ENCODE measurements around the gene IGF1.

IGF1 gene

GRCh38 chr12:102376181-102376747 is 104.1 kb downstream of the IGF1 start:
- no peak for DNase-seq (ENCODE audit: low spot score)
- H3K9me3 ChIP-seq (ENCODE audit: severe bottlenecking): no peaks in the 10 kb centered on the region
- no peaks in the 10 kb centered on the region for H3K4me1 ChIP-seq (ENCODE audit: insufficient read depth, poor library complexity, severe bottlenecking)
- H3K36me3 ChIP-seq (ENCODE audit: low read depth): no peaks in the 10 kb centered on the region
- H3K27ac ChIP-seq (ENCODE audit: poor library complexity, severe bottlenecking): no peak overlapping the region
- no peak overlapping the region for H3K4me3 ChIP-seq (ENCODE audit: severe bottlenecking)
- H3K27me3 ChIP-seq (ENCODE audit: insufficient read depth, poor library complexity, severe bottlenecking): no peaks in the 10 kb centered on the region
- TF ChIP-seq, protein P1, sequence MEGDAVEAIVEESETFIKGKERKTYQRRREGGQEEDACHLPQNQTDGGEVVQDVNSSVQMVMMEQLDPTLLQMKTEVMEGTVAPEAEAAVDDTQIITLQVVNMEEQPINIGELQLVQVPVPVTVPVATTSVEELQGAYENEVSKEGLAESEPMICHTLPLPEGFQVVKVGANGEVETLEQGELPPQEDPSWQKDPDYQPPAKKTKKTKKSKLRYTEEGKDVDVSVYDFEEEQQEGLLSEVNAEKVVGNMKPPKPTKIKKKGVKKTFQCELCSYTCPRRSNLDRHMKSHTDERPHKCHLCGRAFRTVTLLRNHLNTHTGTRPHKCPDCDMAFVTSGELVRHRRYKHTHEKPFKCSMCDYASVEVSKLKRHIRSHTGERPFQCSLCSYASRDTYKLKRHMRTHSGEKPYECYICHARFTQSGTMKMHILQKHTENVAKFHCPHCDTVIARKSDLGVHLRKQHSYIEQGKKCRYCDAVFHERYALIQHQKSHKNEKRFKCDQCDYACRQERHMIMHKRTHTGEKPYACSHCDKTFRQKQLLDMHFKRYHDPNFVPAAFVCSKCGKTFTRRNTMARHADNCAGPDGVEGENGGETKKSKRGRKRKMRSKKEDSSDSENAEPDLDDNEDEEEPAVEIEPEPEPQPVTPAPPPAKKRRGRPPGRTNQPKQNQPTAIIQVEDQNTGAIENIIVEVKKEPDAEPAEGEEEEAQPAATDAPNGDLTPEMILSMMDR (IDR thresholded peaks at IDR 0.05; ENCODE audit: poor library complexity, severe bottlenecking): no peak
- no peak for ATAC-seq (ENCODE audit: low read depth)

- no peaks in the 10 kb centered on the region for H3K27me3 ChIP-seq (ENCODE audit: insufficient read depth, poor library complexity, severe bottlenecking)
- no peak overlapping the region for H3K27ac ChIP-seq (ENCODE audit: poor library complexity, severe bottlenecking)
Measured at GRCh38 chr12:102374190-102374589, 106.2 kb downstream of the IGF1 start.

DNA sequence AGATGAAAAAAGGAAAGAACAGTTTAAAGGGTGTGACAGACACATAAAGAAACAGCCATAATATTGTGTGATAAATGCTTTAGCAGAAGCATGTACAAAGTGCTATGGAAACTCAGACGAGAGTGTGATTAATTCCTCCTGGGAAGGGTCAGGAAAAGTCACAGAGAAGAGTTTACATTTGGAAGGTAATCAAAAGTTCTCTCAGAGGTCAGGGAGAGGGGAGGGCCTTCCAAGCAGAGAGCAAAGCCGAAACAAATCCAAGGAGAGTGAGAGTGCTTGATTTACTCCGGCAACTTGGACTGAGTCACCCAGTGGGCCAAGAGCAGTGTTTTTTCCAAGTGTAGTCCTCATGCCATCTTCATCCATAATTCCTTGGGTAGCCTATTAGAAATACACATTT is 108.3 kb downstream of the IGF1 start:
- no peaks in the 10 kb centered on the region for H3K9me3 ChIP-seq (ENCODE audit: severe bottlenecking)
- H3K36me3 ChIP-seq (ENCODE audit: low read depth): no peaks in the 10 kb centered on the region
- H3K4me3 ChIP-seq (ENCODE audit: severe bottlenecking): no peak overlapping the region
- no peak for ATAC-seq (ENCODE audit: low read depth)
- TF ChIP-seq, protein P1 (IDR thresholded peaks at IDR 0.05; ENCODE audit: poor library complexity, severe bottlenecking): no peak
- DNase-seq (ENCODE audit: low spot score): no peak
- no peak overlapping the region for H3K27ac ChIP-seq (ENCODE audit: poor library complexity, severe bottlenecking)
- H3K27me3 ChIP-seq (ENCODE audit: insufficient read depth, poor library complexity, severe bottlenecking): no peaks in the 10 kb centered on the region
- H3K4me1 ChIP-seq (ENCODE audit: insufficient read depth, poor library complexity, severe bottlenecking): no peaks in the 10 kb centered on the region

More at GRCh38 chr12:102374190-102374589, 106.2 kb downstream of the IGF1 start:
- TF ChIP-seq, protein P1 (IDR thresholded peaks at IDR 0.05; ENCODE audit: poor library complexity, severe bottlenecking): no peak
- H3K4me1 ChIP-seq (ENCODE audit: insufficient read depth, poor library complexity, severe bottlenecking): no peaks in the 10 kb centered on the region
- no peaks in the 10 kb centered on the region for H3K36me3 ChIP-seq (ENCODE audit: low read depth)
- no peaks in the 10 kb centered on the region for H3K9me3 ChIP-seq (ENCODE audit: severe bottlenecking)
- H3K4me3 ChIP-seq (ENCODE audit: severe bottlenecking): no peak overlapping the region
- ATAC-seq (ENCODE audit: low read depth) (no peak), DNase-seq (ENCODE audit: low spot score) (no peak)

GRCh38 chr12:102371165-102371564 is 109.2 kb downstream of the IGF1 start:
- Histone ChIP-seq H3K9me3 (ENCODE audit: severe bottlenecking) (no peaks in the 10 kb centered on the region), H3K36me3 (ENCODE audit: low read depth) (no peaks in the 10 kb centered on the region), H3K4me3 (ENCODE audit: severe bottlenecking) (no peak overlapping the region), H3K4me1 (ENCODE audit: insufficient read depth, poor library complexity, severe bottlenecking) (no peaks in the 10 kb centered on the region), H3K27me3 (ENCODE audit: insufficient read depth, poor library complexity, severe bottlenecking) (no peaks in the 10 kb centered on the region), H3K27ac (ENCODE audit: poor library complexity, severe bottlenecking) (no peak overlapping the region)
- TF ChIP-seq, protein P1 (IDR thresholded peaks at IDR 0.05; ENCODE audit: poor library complexity, severe bottlenecking): no peak
- ATAC-seq (ENCODE audit: low read depth) (no peak), DNase-seq (ENCODE audit: low spot score) (no peak)

GRCh38 chr12:102369876-102370275 is 110.5 kb downstream of the IGF1 start:
- ATAC-seq (ENCODE audit: low read depth) (no peak), DNase-seq (ENCODE audit: low spot score) (no peak)
- Histone ChIP-seq H3K27ac (ENCODE audit: poor library complexity, severe bottlenecking) (no peak overlapping the region), H3K4me3 (ENCODE audit: severe bottlenecking) (no peak overlapping the region), H3K4me1 (ENCODE audit: insufficient read depth, poor library complexity, severe bottlenecking) (no peaks in the 10 kb centered on the region), H3K27me3 (ENCODE audit: insufficient read depth, poor library complexity, severe bottlenecking) (no peaks in the 10 kb centered on the region), H3K36me3 (ENCODE audit: low read depth) (no peaks in the 10 kb centered on the region), H3K9me3 (ENCODE audit: severe bottlenecking) (no peaks in the 10 kb centered on the region)
- TF ChIP-seq, protein P1 (IDR thresholded peaks at IDR 0.05; ENCODE audit: poor library complexity, severe bottlenecking): no peak
